Brain microvascular endothelial cell (primary cell): ENCODE results near the gene PBRM1.

Experiments
- DNase-seq: peaks from one replicate; pipeline ENCODE4 v3.0.0-alpha.2; 2020
- H3K27ac ChIP-seq: fragments of 250-450 bp; sonication (Bioruptor Pico); 2 replicates; pipeline ENCODE4 v1.5.1; 2020; ENCODE audit warnings: mild to moderate bottlenecking, moderate library complexity
- H3K27me3 ChIP-seq: fragments of 250-450 bp; sonication (Bioruptor Pico); replicated peaks from 2 replicates; pipeline ENCODE4 v1.5.1; 2020; ENCODE audit warnings: mild to moderate bottlenecking
- H3K36me3 ChIP-seq: fragments of 250-450 bp; sonication (Bioruptor Pico); replicated peaks from 2 replicates; pipeline ENCODE4 v1.5.1; 2020; ENCODE audit warnings: mild to moderate bottlenecking
- H3K4me3 ChIP-seq: 2 replicates; pipeline ENCODE4 v1.5.1; 2011; ENCODE audit warnings: low read depth, mild to moderate bottlenecking, control low read depth, low read length, moderate library complexity
- in situ Hi-C: cut with HindIII; loops from 2 replicates; pipeline ENCODE4 v1.10.0; 2017; ENCODE audit warnings: low sequenced_read_pairs, low pct_ligation_motif_present
- TF ChIP-seq, protein P1 (sequence below): IDR thresholded peaks from 2 replicates; pipeline ENCODE4 v1.5.1; 2011; ENCODE audit warnings: low read depth, mild to moderate bottlenecking, moderate library complexity, low read length, control low read depth, inconsistent platforms; ENCODE audit errors: missing control alignments

Gene PBRM1

DNA sequence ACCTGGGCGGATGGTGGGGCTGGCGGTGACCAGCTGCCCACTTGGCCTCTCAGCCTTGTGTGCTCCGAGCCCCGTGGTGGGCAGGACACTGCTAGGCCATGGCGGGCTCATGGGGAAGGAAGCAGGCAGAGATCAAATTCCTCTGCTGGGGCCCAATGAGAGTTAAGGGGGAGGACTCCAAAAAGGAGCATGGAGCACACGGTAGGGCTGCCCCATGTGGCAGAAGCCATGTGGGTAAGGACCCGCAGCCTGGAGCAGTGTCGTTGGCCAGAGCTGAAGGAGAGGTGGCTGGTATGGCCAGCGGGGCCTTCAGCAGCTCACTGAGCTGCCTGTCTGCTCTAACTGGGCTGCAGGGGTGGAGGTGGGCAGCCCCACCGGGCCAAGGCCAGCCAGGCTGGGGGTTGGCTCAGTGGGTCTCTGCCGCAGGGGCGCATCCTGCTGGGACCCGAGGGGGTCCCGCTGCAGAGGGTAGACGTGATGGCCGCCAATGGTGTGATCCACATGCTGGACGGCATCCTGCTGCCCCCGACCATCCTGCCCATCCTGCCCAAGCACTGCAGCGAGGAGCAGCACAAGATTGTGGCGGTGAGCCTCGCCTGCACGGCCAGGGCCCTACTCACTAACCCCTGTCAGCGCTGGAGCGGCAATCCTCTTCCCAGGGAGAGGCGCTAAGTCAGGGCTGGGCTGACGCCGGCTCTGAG, 179.3 kb downstream of the PBRM1 start:
- H3K27ac ChIP-seq, result no peak overlapping the region
- in situ Hi-C loops, result no loop called here
- H3K27me3 ChIP-seq, result no peaks in the 10 kb centered on the region

DNA sequence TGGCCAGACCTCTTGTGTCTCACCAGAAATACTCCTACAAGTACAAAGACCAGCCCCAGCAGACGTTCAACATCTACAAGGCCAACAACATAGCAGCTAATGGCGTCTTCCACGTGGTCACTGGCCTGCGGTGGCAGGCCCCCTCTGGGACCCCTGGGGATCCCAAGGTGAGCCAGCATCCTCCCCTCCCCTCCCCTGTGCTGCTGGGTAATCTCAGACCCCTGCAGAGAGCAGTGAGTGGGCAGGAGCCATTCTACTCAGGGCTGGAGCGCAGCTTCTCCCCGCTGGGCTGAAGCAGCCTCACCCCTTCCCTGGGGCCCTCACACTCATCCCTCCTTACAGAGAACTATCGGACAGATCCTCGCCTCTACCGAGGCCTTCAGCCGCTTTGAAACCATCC, 180.7 kb downstream of the PBRM1 start:
- Histone ChIP-seq H3K27me3 (no peaks in the 10 kb centered on the region), H3K36me3 (no peaks in the 10 kb centered on the region), H3K27ac (no peak overlapping the region), H3K4me3 (no peak overlapping the region)
- TF ChIP-seq, protein P1, sequence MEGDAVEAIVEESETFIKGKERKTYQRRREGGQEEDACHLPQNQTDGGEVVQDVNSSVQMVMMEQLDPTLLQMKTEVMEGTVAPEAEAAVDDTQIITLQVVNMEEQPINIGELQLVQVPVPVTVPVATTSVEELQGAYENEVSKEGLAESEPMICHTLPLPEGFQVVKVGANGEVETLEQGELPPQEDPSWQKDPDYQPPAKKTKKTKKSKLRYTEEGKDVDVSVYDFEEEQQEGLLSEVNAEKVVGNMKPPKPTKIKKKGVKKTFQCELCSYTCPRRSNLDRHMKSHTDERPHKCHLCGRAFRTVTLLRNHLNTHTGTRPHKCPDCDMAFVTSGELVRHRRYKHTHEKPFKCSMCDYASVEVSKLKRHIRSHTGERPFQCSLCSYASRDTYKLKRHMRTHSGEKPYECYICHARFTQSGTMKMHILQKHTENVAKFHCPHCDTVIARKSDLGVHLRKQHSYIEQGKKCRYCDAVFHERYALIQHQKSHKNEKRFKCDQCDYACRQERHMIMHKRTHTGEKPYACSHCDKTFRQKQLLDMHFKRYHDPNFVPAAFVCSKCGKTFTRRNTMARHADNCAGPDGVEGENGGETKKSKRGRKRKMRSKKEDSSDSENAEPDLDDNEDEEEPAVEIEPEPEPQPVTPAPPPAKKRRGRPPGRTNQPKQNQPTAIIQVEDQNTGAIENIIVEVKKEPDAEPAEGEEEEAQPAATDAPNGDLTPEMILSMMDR, result no peak
- in situ Hi-C loops, result no loop called here
- no peak for DNase-seq

More for the DNA sequence above, 179.3 kb downstream of the PBRM1 start:
- no peaks in the 10 kb centered on the region for H3K36me3 ChIP-seq
- TF ChIP-seq, protein P1, result no peak
- H3K4me3 ChIP-seq, result no peak overlapping the region
- no peak for DNase-seq

DNA sequence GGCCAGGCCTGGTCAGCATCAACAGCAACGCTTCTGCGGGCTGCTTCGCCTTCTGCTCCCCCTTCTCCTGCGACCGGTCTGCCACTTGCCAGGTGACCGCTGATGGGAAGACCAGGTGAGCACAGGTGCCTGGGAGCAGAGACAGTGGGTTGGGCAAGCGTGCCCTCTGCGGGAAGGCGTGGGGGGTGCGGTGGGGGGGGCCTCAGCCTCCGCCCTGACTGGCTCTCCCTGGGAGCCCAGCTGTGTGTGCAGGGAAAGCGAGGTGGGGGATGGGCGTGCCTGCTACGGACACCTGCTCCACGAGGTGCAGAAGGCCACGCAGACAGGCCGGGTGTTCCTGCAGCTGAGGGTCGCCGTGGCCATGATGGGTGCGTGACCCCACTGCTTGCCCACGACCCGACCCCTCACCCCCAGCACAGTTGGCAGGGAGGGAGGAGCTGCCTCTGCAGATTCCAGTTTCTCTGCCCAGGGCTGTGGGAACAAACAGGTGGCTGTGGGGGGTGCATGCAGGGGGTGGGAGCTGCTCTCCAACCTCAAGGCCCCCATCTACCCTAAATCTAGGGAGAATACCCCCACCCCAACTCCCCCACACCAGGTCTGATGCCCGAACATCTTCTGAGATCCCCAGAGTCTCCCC, 181.8 kb downstream of the PBRM1 start:
- H3K36me3 ChIP-seq, result no peaks in the 10 kb centered on the region
- no peak for DNase-seq
- H3K27me3 ChIP-seq, result no peaks in the 10 kb centered on the region
- in situ Hi-C loops, result no loop called here
- TF ChIP-seq, protein P1, result no peak
- H3K4me3 ChIP-seq, result no peak overlapping the region
- H3K27ac ChIP-seq, result no peak overlapping the region

DNA sequence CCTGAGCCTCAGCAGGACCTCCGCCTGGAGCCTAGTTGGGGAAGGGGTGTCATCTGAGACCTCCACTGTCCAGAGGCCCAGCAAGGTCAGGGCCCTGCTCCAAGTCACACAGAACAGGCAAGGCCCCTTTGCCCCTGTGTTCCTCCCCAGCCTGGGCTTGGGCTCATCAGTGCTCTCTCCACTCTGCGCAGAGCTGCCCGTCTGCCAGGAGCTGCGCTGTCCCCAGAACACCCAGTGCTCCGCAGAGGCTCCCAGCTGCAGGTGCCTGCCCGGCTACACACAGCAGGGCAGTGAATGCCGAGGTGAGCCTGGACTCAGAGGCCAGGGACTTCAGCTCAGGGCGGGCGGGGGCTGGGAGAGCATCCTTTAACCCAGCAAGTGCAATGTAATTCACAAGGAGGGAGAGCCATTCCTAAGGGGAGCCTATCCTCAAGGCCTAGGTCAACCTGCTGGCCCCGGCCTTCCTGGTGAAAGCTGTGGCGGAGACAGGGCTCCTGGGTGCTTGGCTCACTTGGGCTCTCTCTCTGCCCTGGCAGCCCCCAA, 182.8 kb downstream of the PBRM1 start:
- Histone ChIP-seq H3K36me3 (no peaks in the 10 kb centered on the region), H3K27ac (no peak overlapping the region), H3K4me3 (no peak overlapping the region), H3K27me3 (no peaks in the 10 kb centered on the region)
- in situ Hi-C loops, result no loop called here
- TF ChIP-seq, protein P1, result no peak
- DNase-seq, result no peak

DNA sequence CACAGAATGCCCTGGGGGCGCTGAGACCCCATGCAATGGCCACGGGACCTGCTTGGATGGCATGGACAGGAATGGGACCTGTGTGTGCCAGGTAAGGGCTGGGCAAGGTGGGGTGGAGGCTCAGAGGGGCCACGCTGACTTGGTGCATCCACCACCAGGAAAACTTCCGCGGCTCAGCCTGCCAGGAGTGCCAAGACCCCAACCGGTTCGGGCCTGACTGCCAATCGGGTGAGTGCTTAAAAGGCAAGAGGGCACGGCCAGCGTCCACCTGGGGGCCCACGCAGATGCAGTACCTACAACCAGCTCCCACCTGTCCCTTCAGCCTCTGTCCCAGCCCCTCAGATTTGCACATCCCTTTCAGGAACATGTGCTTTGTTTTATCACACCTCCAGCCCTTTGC, 183.7 kb downstream of the PBRM1 start:
- TF ChIP-seq, protein P1, result no peak
- Histone ChIP-seq H3K36me3 (no peaks in the 10 kb centered on the region), H3K27ac (no peak overlapping the region), H3K27me3 (no peaks in the 10 kb centered on the region), H3K4me3 (no peak overlapping the region)
- no peak for DNase-seq
- in situ Hi-C loops, result no loop called here

DNA sequence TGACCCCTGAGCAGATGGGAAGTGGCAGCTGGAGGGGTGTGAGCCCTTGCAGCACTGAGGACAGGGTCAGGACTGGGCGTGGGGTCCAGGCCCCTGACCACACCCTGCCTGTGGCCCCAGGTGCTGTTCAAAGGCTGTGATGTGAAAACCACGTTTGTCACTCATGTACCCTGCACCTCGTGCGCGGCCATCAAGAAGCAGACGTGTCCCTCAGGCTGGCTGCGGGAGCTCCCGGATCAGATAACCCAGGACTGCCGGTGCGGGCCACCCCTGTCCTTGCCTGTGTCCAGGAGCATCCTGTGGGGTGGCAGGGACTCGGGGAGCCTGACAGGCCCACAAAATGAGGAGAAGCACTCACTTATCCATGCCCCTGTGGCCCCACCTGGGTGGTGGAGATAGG, 184.7 kb downstream of the PBRM1 start:
- H3K36me3 ChIP-seq, result no peaks in the 10 kb centered on the region
- in situ Hi-C loops, result no loop called here
- H3K27me3 ChIP-seq, result no peaks in the 10 kb centered on the region
- no peak overlapping the region for H3K4me3 ChIP-seq
- no peak for DNase-seq
- H3K27ac ChIP-seq, result no peak overlapping the region
- TF ChIP-seq, protein P1, result no peak
